LNCAP (cell line): Measurements from ENCODE around the gene GNPTG.

ENCODE experiments used
- CTCF ChIP-seq: fragments of 450-650 bp; IDR thresholded peaks from 2 replicates; pipeline ENCODE4 v1.5.1; 2017; ENCODE audit warnings: mild to moderate bottlenecking

GNPTG gene

GRCh38 chr16:1377406-1378010 is 25.8 kb downstream of the GNPTG start:
- TF ChIP-seq CTCF = no peak

DNA sequence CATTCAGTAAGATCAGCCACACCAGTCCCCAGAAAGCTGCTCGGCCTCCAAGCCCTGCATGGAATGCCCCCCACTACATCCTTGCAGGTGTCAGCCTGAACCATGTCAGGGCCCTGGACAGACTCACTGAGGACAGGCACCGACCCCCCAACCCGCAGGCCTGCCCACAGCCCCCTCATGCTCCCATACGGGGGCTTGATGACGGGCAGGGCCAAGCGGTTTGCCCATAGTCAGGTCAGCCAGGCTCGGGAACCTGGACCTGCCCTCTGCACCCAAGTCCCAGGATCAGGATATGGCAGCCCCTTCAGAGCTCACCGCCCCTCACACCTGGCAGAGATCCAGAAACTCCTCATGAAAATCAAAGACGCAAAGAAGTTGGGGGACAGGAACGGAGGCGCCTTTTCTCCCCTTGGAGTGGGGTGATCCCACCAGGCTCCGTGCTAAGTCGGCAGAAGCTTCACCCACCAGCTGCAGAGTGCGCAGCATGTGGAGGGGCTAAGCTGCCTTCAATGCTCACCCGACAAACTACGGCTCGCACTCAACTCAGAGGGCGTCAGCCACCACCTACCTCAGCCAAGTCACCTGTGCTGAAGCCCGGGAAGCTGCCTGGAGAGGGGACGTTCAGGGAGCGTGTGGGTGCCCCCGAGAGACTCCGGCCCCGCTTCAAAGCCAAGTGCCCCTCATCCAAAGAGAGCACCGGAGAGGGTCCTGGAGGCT is 26.5 kb downstream of the GNPTG start:
- TF ChIP-seq CTCF = no peak

GRCh38 chr16:1378804-1379303 is 27.1 kb downstream of the GNPTG start:
- TF ChIP-seq CTCF = no peak

DNA sequence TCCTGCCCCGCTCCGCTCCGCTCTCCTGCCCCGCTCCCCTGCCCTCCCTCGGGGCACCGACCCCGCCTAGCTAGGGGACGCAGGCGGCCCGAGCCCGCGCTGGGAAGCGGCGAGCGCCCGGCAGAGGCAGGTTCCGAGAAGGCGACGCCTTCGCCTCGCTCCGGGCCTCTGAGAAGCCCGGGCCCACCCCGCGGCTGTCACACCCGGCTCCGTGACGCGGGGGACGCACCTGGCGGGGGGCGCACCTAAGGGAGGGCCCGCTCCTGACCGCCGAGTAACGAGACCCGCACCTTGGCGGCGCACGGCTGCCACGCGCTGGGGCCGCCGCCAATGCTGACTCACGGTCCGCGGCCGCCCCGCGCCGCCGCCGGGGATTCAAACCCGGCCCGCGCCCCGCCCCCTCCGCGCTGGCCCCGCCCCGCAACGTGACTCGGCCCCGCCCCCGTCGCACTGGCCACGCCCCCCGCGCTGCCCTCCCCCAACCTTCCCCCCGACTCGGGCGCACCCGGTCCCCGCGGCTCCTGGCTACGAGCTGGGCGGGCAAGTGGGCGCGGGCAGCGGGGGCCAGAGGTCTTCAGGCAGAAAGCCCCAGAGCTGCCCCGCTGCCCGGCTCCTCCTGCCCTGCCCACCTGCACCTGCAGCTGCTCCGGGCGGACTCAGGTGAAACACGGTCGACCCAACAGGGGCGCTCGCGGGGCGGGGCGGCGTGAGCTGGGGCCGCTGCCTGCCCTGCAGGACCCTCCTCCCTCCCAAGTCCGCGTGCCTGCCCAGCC is 27.8 kb downstream of the GNPTG start:
- TF ChIP-seq CTCF = peak; percentile 25; the same call in 1 of the 2 replicates

DNA sequence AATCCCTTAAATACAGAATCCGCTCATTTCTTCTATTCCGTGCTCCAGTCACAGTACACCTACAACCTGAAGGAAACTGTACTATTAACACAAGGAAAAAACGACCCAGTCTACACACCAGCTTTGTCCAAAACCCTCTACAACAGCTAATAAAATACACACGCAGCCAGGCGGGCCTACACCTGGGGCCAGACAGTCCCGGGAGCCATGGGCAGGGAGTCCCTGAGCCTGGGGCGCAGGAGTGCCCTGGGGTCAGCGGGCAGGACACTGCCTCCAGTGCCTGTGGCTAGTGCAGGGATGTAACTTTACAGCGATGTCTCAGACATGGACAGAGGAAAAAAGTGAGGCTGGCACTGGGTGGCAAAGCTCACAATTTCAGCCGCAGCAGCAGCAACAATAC is 28.5 kb downstream of the GNPTG start:
- TF ChIP-seq CTCF = no peak

- no peak for TF ChIP-seq CTCF
These were observed 30.1 kb downstream of the GNPTG start for GRCh38 chr16:1381612-1382406.

- no peak for TF ChIP-seq CTCF
These were observed 31.8 kb downstream of the GNPTG start for GRCh38 chr16:1383556-1383955.
